ENCODE results near the gene LTA4H.

DNA sequence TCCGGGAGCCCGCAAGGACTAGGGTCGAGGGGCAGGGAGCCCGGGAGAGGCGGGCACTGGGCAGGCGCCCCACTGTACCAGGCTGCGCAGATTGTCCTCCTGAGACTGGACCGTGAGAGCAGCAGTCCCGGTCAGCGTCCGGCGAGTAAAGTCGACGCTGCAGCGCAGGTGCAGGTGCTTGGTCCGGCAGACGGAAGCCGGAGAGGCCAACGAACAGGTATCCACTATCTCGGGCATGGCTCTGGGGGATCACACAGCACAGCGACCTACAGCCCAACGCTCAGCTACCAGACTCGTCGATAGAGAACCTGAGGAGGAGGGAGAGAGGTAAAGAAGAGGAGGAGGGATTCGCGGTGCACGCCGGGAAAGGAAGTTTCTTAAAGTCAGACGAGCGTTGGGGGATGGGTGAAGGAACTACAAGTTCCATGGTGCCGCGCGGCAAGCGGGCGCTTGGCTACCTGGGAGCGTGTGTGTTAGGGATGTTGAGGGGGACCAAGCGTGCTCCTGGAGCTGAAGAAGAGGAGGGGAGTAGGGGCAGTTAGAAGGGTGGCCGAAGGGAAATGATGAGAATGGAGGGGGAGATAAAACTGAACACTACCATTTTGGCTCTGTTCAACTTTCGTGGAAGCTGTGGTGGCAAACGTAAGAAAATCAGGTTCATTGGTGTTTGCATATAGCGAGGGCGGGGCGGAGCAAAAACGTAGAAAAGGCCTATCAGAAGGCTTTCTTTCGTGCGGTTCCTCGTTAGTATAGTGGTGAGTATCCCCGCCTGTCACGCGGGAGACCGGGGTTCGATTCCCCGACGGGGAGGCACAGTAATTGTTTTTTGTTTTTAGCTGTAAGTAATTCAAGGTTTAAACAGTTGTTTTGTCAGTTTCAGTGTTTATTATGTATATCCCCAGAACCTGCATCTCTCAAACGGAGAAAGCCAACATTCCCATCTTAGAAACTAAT lies at the start of gene LTA4H:
- TF ChIP-seq, protein P1, sequence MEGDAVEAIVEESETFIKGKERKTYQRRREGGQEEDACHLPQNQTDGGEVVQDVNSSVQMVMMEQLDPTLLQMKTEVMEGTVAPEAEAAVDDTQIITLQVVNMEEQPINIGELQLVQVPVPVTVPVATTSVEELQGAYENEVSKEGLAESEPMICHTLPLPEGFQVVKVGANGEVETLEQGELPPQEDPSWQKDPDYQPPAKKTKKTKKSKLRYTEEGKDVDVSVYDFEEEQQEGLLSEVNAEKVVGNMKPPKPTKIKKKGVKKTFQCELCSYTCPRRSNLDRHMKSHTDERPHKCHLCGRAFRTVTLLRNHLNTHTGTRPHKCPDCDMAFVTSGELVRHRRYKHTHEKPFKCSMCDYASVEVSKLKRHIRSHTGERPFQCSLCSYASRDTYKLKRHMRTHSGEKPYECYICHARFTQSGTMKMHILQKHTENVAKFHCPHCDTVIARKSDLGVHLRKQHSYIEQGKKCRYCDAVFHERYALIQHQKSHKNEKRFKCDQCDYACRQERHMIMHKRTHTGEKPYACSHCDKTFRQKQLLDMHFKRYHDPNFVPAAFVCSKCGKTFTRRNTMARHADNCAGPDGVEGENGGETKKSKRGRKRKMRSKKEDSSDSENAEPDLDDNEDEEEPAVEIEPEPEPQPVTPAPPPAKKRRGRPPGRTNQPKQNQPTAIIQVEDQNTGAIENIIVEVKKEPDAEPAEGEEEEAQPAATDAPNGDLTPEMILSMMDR (IDR thresholded peaks at IDR 0.05) = no peak
- TF ChIP-seq EZH2 (IDR thresholded peaks at IDR 0.05) (no peak), EZH2phosphoT487 (IDR thresholded peaks at IDR 0.05) (no peak)
